Measurements from ENCODE around the gene PTPRN.
A peak's percentile ranks its signal among the peaks of the same experiment; 100 is the strongest.

PTPRN gene

GRCh38 chr2:219278655-219279150 is 30.5 kb downstream of the PTPRN start:
- no peak for TF ChIP-seq CTCF (IDR thresholded peaks at IDR 0.05; ENCODE audit: control insufficient read depth, insufficient read depth, low read depth, low read length, missing control alignments)
- no peak for DNase-seq (ENCODE audit: low read depth)
- H3K4me3 ChIP-seq (ENCODE audit: control insufficient read depth, low read depth, low read length): peak overlapping the region; percentile 25

DNA sequence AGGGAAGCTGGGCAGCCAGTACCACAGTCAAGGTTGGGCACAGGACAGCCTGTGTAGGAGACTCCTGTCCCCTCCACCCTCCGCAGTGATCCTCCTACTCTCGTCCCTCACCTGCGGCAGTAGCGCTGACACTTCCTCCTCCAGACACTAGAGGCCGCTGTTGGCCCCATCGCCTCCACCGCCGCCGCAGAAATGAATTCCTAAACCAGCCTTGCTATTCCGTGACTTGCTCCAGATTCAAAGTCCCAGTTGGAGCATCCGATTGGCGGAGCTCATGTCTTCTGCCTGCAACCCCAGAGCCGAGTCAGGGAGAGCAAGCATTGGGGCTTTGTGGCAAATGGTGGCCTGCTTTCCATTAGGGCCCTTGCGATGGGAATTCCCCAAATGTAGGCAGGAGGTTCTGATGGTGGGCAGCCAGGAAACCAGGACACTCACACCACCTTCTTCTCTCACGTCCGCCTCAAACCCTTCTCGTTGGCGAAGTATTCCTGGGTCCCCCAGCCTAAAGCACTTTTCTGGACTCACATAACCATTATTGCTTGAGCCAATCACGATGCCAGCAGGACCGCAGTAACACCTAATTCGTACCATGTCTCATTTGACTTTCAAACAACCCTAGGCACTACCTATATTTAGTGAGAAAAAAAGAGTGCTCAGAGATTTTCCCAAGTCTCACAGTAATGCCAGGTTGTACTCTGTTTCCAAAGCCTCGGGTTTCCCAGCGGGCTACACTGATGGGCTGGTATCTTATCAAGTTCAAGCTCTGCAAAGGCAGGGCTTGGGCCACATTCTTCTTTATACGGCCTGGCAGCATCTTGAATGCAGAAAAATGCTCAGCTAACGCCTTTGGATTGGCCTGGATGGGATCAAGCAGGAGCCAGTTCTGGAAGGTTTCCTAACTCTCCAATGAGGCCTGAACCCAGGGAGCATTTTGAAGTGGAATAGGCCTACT is 31.2 kb downstream of the PTPRN start:
- no peak for DNase-seq (ENCODE audit: low read depth)
- H3K4me3 ChIP-seq (ENCODE audit: control insufficient read depth, low read depth, low read length): no peak overlapping the region
- TF ChIP-seq CTCF (IDR thresholded peaks at IDR 0.05; ENCODE audit: control insufficient read depth, insufficient read depth, low read depth, low read length, missing control alignments): peak; percentile 99

GRCh38 chr2:219274361-219274921 is 34.8 kb downstream of the PTPRN start:
- TF ChIP-seq CTCF (IDR thresholded peaks at IDR 0.05; ENCODE audit: control insufficient read depth, insufficient read depth, low read depth, low read length, missing control alignments): no peak
- DNase-seq (ENCODE audit: low read depth): no peak
- H3K4me3 ChIP-seq (ENCODE audit: control insufficient read depth, low read depth, low read length): no peak overlapping the region

DNA sequence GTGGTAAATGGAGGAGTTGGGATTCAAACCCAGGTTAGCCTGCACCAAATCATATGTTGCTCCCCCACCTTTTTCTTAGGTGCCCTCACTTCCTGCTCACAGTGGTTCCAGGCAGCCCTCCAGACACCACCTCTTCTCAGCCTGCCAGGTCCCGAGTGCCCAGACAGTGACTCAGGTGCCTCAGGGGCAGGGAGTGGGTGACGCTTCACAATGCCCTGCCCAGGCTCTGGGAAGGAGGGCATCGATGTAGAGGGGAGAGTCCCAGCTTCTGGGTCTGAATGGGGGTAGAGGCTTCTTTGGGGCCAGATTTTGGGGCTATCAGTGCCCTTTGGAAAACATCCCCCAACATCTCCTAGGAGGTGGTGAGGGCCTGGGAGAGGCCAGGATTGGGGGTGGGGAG is 35.3 kb downstream of the PTPRN start:
- DNase-seq (ENCODE audit: low read depth): no peak
- no peak for TF ChIP-seq CTCF (IDR thresholded peaks at IDR 0.05; ENCODE audit: control insufficient read depth, insufficient read depth, low read depth, low read length, missing control alignments)
- no peak overlapping the region for H3K4me3 ChIP-seq (ENCODE audit: control insufficient read depth, low read depth, low read length)

- no peak for DNase-seq (ENCODE audit: low read depth)
- TF ChIP-seq CTCF (IDR thresholded peaks at IDR 0.05; ENCODE audit: control insufficient read depth, insufficient read depth, low read depth, low read length, missing control alignments): no peak
- no peak overlapping the region for H3K4me3 ChIP-seq (ENCODE audit: control insufficient read depth, low read depth, low read length)
Observed at GRCh38 chr2:219272995-219273394, 36.2 kb downstream of the PTPRN start.

DNA sequence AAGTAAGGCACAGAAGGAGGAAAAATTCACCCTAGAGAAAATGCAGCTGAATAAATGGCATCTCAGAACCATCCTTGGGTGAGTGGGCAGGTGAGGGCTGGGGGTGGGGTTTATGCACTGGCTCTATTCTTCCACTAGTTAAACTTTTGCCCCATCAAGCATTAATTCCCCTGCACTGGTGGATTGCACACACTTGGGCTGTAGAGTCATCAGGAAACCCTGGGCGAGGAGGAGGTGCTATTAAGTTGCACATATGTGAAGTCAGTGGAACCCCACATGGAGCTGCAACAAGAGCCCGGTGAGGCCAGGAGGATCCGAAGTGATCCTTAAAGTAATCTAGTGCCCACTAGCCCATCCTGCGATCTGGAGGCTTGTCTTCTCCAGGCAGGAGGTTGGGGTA is 36.8 kb downstream of the PTPRN start:
- DNase-seq (ENCODE audit: low read depth): no peak
- no peak for TF ChIP-seq CTCF (IDR thresholded peaks at IDR 0.05; ENCODE audit: control insufficient read depth, insufficient read depth, low read depth, low read length, missing control alignments)
- no peak overlapping the region for H3K4me3 ChIP-seq (ENCODE audit: control insufficient read depth, low read depth, low read length)

Data from AG09309 (cell line).